AG04450 (cell line): ENCODE results near the gene PANK3. TPM values are rescaled to one million over a fixed set of nuclear protein-coding genes. Genes with fewer than 3 reads are reported as not detected.
"Not testable (repeated sequence)": the region's sequence is repeated elsewhere in the genome, so short reads cannot be mapped to it uniquely, and the experiment has no call there.

ENCODE experiments used
- CTCF ChIA-PET: fragments of 300-600, 350-600 bp; formaldehyde crosslinking; extraction: SDS; loops from one replicate; lab custom pipeline; 2022; ENCODE audit warnings: antibody characterized with exemption, inconsistent platforms; lab: Charles Lee
- POLR2A ChIA-PET: fragments of 350-600 bp; formaldehyde crosslinking; extraction: SDS; loops from one replicate; lab custom pipeline; 2021; ENCODE audit warnings: antibody characterized with exemption, inconsistent platforms; lab: Yijun Ruan, JAX
- DNase-seq: peaks from one replicate; pipeline ENCODE4 v3.0.0-alpha.2; 2011; ENCODE audit warnings: low read depth, low spot score
- H3K27ac ChIP-seq: one replicate; pipeline ENCODE4 v1.5.1; 2012; ENCODE audit warnings: low read depth, low read length, control low read depth
- H3K27me3 ChIP-seq: one replicate; pipeline ENCODE4 v1.6.0; 2012; ENCODE audit warnings: low read length; ENCODE audit not compliant: control insufficient read depth, insufficient read depth
- H3K4me3 ChIP-seq: 2 replicates; pipeline ENCODE4 v1.5.1; 2011; ENCODE audit warnings: mild to moderate bottlenecking, low read depth, low read length, control low read depth
- H3K9me3 ChIP-seq: 2 replicates; pipeline ENCODE4 v1.5.1; 2012; ENCODE audit warnings: low read length; ENCODE audit not compliant: control insufficient read depth, insufficient read depth
- CTCF ChIP-seq: IDR thresholded peaks from 2 replicates; pipeline ENCODE4 v1.5.1; 2011; ENCODE audit warnings: low read depth, low read length, control low read depth, inconsistent platforms
- polyA plus RNA-seq: library from polyadenylated mRNA; depleted of rRNA; stranded (reverse); fragments of >200 nt; gene quantifications from 2 replicates; pipeline ENCODE4 v1.2.3, GENCODE V29; 2011

Gene PANK3
- polyA plus RNA-seq, 1 experiment, result 20.2 TPM

GRCh38 chr5:168550656-168551055, 28.5 kb downstream of the PANK3 start:
- Histone ChIP-seq H3K4me3 (no peak overlapping the region), H3K27ac (no peak overlapping the region), H3K27me3 (no peaks in the 10 kb centered on the region), H3K9me3 (no peaks in the 10 kb centered on the region)
- no peak for TF ChIP-seq CTCF
- no peak for DNase-seq
- ChIA-PET POLR2A (no interaction called here), CTCF (no interaction called here)

GRCh38 chr5:168549554-168549953, 29.6 kb downstream of the PANK3 start:
- no peak for DNase-seq
- ChIA-PET CTCF (no interaction called here), POLR2A (no interaction called here)
- Histone ChIP-seq H3K27ac (no peak overlapping the region), H3K9me3 (no peaks in the 10 kb centered on the region), H3K27me3 (no peaks in the 10 kb centered on the region), H3K4me3 (no peak overlapping the region)
- TF ChIP-seq CTCF, result no peak

GRCh38 chr5:168537176-168537575, 42.0 kb downstream of the PANK3 start:
- DNase-seq, result no peak
- CTCF ChIA-PET, result no interaction called here
- POLR2A ChIA-PET, result no interaction called here
- Histone ChIP-seq H3K4me3 (no peak overlapping the region), H3K27ac (no peak overlapping the region), H3K9me3 (no peaks in the 10 kb centered on the region), H3K27me3 (peaks cover 3% of the 10 kb centered on the region)
- TF ChIP-seq CTCF, result no peak

GRCh38 chr5:168534351-168534750, 44.8 kb downstream of the PANK3 start:
- CTCF ChIA-PET, DNase-seq, H3K4me3 ChIP-seq, H3K27ac ChIP-seq, POLR2A ChIA-PET: not testable (repeated sequence)
- H3K9me3 ChIP-seq, result peaks cover 10% of the 10 kb centered on the region
- peaks cover 15% of the 10 kb centered on the region for H3K27me3 ChIP-seq

GRCh38 chr5:168531987-168532864, 46.9 kb downstream of the PANK3 start:
- no peak for DNase-seq
- H3K4me3 ChIP-seq, result no peak overlapping the region
- ChIA-PET CTCF (interaction anchor here (0.5 kb wide), 1 partner anchor 690 kb away, joined by 6 read pairs; no protein-coding TSS in a partner anchor), POLR2A (no interaction called here)
- no peak overlapping the region for H3K27ac ChIP-seq
- peaks cover 10% of the 10 kb centered on the region for H3K9me3 ChIP-seq
- TF ChIP-seq CTCF, result no peak
- peaks cover 24% of the 10 kb centered on the region for H3K27me3 ChIP-seq
